GM19372 (cell line): ENCODE results near the gene CEP72.
"Not testable (repeated sequence)": the region's sequence is repeated elsewhere in the genome, so short reads cannot be mapped to it uniquely, and the experiment has no call there.

Experiments
- ATAC-seq: cut with Tn5 transposase; IDR thresholded peaks from one replicate; pipeline ENCODE4 v1.9.1; 2021; ENCODE audit warnings: mild to moderate bottlenecking, low read depth, moderate library complexity; ENCODE audit not compliant: unreplicated experiment

Gene CEP72, protein sequence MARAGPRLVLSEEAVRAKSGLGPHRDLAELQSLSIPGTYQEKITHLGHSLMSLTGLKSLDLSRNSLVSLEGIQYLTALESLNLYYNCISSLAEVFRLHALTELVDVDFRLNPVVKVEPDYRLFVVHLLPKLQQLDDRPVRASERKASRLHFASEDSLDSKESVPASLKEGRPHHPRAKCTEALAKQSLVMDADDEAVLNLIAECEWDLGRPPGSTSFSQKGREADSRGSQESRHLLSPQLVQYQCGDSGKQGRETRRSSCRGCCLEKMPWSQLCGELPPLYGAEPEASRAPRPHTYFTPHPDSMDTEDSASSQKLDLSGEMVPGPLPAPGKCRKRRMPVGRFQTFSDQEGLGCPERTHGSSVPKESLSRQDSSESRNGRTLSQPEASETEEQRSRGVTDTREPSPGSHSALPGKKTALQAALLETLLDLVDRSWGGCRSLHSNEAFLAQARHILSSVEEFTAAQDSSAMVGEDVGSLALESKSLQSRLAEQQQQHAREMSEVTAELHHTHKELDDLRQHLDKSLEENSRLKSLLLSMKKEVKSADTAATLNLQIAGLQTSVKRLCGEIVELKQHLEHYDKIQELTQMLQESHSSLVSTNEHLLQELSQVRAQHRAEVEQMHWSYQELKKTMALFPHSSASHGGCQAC

DNA sequence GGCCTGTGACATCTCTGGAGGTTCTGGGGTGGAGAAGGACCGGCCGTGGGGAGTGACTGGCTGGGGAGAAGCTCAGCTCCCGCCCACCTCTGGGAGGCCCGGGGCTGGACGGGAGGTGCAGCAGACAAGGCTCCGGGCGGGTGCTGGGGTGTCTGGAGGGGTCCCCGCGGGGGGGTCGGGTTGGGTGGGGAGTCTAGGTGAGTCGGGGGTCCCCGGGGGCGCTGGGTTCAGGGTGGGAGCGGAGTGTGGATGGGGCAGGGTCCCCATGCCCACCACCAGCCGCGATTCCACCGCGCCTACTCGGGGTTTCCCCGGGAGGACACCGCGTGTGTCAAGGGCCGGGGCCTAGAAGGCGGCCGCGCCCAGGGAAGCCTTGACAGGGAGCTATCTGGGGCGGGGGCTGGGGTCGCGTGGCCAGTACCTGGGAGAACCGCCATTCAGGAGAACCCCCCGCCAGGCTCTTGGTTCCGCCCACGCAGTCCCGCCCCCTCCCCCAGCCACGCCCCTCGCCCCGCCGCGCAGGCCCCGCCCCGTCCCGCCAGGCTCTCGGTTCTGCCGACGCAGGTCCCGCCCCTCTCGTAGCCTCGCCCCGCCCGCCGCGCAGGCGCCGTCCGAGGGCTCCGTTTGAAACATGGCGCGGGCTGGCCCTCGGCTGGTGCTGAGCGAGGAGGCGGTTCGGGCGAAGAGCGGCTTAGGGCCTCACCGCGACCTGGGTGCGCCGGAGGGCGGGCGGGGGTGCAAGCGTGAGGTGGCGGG is at the start of gene CEP72:
TSS of gene CEP72 (plus strand) at position 610 of the 756 bp plus-strand sequence. CDS start at position 632, 22 bp downstream.
- peak; percentile 71 for ATAC-seq

DNA sequence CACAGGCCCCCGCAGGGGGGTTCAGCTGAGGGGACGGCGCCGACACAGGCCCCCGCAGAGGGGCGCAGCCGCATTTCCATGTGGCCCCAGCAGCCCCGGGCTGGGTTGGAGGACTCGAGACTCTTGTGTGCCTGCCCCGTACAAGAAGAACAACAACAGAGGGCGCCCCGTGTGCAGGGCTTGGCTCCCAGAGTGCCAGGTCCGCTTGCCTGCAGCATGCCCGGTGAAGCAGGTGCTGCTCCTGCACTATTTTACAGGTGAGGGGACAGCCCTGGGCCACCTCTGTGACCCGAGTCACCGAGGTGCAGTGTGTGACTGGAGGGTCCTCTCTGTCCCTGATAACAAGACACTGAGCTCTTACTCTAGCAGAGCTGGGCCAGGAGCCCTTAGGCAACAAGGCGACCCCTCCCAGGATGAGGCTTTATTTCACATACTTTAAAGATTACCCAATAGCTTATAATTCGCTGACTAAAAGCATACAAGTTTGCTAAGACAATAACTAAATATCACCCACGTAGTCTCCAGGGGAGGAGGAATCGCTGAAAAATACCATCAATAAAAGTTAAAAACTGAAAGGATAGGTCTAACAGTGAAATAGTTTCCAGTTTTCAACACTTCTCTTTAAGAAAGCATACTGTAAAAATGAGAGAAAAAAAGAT is 46.2 kb upstream of the CEP72 start:
- no peak for ATAC-seq

DNA sequence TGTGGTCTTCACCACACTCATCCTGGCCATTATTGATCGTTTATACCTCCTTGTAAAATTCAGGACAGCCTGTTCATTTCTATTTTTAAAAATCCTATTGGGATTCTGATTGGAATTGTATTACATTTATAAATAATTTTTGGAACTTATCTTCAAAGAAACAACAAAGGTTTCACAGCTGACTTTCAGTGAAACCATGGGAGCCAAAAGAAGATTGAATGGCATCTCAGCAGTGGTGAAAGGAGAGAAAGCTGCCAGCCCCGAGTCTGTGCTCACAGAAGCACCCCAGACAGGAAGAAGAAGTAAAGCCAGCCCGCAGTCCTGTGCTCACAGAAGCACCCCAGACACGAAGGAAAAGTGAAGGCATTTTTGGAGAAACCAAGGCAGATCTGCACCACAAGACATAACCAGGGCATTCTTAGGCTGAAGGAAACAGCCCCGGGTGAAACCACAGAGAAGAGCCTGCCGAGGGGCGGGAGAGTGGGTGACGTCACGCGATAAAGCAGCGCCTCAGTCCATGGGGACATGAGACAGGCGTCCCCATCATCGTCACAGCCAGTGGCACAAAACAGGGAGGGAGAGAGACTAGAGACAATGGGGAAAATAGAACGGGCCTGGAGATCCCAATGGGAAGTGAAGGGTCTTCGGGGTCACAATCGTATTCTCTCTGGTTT is 45.4 kb upstream of the CEP72 start:
- ATAC-seq = no peak

DNA sequence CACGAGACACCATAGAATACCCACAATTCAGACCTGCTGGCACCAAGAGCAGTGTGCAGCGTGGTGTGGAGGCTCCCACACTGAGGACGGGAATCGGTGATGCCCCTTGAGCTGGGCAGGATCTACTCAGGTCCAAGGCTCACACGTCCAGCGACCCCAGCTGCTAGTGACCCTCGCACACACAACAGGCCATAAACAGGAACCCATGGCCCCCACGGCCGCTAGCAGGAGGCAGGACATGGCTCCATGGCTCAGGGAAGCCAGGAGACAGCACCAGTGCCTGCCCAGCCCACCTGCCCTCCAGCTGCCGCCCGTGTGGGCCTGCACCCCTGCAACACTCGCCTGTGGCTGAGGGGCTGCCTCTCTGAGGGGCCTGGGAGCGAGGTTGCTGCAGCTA is 44.5 kb upstream of the CEP72 start:
- no peak for ATAC-seq

DNA sequence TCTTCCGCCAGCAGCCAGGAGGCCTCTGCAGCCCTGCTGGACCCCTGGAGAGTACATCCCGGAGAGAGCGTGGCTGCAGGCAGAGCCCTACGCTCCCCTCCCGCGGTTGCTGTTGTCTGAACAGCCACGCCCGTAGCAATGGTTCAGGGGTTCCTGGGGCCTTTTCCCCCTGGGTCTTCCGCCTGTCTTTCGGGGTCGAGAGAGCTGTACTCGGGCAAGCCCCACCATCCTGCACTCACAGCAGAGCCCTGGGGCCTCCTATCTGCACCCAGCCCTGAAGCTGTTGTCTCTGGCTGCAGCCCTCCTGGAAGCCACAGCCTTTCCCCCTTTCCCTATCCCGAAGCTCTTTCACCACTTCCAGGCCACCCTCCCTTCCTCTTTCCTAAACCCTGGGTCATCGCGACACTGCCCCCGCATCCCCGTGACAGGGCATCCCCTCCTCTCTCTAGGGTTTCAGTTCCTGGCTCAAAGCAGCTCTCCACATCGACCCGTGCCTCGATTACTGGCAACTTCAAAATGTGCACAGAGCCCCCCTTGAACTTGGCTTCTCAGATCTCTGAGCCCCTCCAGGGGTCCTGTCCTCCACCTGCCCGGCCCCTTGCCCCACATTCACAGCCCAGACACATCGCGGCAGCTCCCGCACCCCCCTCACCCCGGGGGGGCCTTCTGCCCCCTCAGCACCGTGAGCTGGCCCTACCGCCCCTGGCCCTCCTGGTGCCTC is 43.9 kb upstream of the CEP72 start:
- no peak for ATAC-seq

DNA sequence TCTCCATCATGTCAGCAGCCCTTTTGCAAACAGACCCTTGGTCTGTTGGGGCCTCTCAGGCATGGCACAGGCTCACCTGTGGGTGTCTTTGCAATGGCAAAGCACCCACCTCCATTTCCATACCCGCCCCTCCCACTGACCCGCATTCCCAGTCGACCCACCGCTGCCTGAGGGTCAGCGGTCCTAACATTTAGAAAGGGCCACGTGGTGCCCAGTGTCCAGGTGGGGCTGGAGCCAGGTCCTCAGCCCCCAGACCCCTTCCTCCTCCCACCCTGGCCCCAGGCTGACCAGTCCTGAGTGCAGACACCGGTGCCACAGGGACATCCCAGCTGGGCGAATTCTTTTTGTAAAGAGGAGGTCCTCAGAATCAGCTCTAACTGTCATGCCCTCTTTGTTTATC is 43.3 kb upstream of the CEP72 start:
- ATAC-seq = no peak

DNA sequence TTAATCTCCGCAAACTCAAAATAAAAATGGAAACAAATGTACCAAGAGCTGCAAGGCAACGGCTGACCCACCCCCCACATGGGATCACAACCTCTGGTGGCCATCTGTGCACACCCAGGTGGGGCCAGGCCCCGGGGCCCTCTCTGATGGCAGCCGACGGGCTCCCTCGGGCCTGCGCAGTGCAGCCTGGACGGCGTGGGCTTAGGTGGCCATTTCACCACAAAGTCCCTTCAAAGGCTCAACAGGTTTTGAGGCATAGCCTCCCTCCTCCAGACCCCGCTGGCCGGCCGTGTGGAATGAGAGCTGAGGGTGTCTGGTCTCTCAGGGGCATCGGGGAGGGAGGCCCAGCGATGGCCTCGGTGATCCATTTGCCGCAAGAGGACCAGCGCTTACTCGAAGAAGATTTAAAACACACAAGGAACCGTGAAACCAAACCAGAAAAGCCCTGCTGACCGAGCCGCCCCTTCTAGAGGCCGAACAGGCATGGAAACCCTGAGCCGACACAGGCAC is 42.7 kb upstream of the CEP72 start:
- no peak for ATAC-seq

DNA sequence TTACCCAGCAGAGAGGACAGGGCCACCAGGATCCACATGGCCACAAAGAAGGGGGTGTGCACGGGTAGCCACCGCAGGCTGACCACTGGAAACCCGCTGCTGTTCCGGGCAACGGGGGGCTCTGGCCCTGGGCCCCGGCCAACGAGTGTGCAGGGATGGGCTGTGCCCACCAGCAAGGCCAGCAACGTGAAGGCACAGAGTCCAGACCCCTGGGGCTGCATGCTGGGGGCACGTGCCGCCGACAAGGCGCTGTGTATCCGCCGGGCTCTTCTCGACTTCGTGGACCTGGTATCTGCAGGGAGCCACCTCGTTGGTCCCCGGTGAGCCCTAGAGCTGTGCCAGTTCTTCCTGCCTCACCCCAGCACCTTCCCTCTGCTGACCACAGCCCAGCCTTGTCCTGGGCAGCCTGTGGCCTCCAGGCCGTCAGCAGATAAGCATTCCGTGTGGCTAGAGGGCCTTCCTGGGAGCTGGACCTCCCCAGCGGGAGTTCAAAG is 42.2 kb upstream of the CEP72 start:
- no peak for ATAC-seq

DNA sequence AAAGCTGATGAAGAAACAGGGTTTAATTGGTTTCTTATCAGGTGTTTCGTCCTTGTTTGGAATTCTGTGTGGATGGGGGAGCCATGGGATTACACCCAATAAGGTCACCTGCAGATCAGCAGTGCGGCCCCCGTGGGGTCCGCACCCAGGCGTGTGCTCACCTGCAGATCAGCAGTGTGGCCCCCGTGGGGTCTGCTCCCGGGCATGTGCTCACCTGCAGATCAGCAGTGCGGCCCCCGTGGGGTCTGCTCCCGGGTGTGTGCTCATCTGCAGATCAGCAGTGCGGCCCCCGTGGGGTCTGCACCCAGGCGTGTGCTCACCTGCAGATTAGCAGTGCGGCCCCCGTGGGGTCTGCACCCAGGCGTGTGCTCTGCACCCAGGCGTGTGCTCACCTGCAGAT is 41.7 kb upstream of the CEP72 start:
- ATAC-seq = no peak

DNA sequence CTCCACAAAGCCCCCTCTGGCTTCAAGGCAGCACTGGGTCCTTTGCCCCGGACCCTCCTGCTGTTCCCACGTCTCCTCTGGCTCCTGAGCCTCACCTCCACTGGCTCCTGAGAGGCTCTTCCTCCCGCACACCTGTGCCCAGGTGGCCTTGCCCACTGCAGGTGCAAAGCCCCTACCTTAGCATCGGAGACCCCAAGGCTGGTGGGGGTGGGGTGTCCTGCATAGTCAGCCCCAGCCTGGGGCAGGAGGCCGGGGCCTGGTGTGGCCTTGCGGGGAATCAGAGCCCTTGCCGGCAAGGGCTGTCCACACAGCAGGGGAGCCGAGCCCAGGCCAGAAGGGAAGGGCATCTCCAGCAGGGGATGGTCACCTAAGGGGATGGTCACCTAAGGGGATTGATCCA is 41.3 kb upstream of the CEP72 start:
- ATAC-seq = no peak

DNA sequence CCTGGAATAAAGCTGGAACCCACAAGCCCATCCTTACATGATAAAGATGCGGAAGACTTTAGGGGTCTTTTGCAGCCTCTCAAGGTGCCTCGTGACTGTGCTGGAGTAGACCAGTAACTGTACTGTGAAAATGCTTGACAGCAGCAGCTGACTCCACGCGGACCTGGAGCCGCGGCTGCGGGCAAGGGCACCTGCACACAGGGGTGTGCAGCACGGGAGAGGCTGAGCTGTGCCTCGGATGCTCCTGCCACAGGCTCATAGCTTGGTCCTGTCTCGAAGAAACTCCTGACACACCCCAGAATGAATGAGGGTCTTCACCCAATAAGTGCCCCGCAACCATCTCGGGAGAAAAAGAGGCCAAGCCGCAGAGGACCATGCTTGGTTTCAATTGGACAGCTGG is 40.3 kb upstream of the CEP72 start:
- ATAC-seq = no peak

DNA sequence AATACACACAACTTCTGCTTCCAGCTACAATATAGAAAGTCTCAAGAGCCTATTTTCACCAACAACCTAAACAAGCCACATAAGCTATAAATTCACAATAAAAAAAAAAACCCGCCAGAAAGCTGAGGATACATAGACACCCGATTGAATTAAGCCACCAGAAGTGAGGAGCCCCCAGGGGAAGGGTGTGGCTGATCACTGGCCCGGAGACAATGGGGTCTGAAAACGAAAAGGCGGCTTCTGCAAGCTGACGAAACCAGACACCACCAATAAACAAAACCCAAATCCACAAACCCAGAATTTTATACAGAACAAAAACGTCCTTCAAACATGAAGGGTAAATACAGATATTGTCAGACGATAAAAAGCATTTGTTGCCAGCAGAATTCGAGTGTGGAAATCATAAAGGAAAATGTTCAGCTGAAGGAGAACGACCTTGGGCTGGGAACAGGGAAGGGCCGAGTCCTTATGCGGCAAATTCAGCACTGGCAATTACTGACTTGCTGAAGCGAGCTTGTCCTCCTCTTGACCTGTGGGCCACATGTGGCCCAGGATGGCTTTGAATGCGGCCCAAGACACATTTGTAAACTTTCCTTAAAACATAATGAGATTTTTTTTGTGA is 39.6 kb upstream of the CEP72 start:
- ATAC-seq = no peak

DNA sequence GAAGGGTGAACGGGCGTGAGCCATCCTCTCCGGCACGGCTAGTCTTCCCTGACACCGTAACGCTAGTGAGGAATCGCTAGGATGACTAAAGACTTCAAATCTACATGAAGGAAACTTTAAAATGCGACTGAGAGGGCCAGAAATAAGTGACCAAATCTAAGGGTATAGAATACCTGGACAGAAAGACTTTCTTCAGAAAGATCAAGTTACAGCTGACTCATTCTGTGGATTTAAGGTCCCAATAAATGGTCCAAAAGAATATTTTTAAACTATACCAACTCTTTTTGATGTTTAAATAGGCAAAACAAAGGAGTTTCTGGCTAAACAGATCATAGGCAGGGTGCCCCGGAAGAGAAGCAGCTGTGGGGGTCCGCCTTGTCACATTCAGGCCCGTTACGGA is 38.9 kb upstream of the CEP72 start:
- ATAC-seq = no peak

DNA sequence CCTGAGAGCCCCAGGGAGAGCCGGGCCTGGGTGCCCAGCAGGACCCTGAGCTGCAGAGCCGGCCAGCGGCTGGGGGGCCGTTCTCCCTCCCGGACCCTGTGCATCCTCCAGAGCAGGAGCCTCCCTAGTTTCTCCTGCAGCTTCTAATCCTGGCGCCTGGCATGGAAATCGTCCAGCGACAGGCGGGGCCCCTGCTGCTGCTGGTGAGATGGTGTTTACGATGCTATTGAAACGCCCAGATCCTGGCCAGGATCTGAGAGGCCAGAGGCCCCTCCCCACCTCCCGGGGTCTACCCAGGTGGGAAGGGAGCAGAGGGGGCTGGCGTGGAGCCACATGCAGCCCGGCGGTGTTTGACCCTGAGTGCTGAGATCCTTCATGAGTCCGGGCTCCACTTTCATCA is 38.2 kb upstream of the CEP72 start:
- no peak for ATAC-seq

DNA sequence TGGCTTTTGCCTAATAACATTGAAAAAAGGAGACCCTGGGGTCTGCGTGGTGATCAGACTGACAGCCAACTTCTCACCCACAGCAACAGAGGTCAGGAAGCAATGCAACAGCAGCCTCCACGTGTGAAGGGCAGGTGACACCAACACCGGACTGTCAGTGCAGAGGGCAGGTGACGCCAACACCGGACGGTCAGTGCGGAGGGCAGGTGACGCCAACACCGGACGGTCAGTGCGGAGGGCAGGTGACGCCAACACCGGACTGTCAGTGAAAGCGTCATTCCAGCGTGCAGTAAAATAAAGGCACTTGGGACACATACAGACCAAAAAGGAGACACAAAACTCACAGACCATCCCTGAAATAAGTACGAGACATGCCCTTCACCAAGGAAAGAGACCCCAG is 37.2 kb upstream of the CEP72 start:
- ATAC-seq = no peak

DNA sequence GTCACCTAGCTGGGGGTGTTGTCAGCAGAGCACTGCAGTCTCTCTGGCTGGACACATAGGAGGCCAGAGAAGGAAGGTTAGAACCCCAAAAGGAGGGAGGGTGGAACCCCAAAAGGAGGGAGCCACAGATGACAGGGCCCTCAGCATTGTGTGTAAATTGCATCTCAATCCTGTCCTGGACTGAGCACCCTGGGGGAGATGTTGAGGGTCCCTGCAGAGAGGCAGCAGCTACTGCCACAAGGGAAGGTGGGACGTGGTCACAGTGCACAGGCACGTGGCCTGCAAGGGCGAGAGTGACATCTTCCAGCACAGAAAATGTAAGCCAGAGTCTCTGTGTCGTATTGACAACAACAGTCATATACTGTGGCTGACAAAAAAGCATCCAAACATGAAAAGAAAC is 36.5 kb upstream of the CEP72 start:
- no peak for ATAC-seq

DNA sequence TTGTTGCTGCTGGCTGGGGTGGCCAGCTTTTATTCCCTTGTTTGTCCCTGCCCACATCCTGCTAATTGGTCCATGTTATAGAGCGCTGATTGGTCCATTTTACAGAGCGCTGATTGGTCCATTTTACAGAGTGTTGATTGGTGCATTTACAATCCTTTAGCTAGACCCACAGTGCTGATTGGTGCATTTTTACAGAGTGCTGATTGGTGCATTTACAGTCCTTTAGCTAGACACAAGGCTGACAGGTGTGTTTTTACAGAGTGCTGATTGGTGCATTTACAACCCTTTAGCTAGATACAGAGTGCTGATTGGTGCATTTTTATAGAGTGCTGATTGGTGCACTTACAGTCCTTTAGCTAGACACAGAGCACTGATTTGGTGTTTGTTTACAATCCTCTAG is 34.9 kb upstream of the CEP72 start:
- ATAC-seq = not testable (repeated sequence)

DNA sequence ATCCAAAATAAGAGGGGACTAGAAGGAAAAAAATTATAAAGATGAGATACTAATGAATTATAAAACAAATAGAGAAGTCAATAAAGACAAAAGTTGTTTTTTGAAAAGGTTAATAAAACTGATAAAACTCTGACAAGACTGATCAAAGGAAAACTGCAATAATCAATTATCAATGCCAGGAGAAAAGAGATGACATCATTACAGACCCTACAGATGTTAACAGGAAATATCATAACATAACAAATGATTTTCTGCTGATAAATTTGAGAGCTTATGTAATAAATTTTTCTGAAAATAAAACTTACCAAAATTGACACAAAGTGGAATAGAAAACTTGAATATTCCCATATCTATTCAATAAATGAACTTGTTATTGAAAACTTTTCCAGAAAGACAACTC is 34.3 kb upstream of the CEP72 start:
- ATAC-seq = no peak

DNA sequence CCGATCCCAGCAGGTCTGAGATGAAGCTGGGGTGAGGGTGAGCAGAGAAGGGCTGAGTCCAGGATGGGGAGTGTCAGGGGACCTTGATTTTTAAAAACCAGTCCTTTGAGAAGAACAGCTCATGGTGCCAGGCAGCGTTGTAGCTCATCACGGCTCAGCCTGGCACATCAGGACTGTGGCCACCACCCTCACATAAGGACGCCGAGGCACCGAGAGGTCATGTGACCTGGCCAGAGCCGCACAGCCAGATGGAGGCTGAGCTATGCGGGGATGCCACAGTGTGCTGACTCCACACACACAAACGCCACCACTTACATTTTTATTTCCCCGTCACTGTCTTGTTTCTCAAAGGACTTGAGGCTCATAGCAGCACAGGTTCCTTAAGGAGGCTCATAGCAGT is 32.9 kb upstream of the CEP72 start:
- no peak for ATAC-seq
